ENCODE measurements around the gene PCNX2.
A peak's percentile ranks its signal among the peaks of the same experiment; 100 is the strongest.
"Not testable (repeated sequence)": the region's sequence is repeated elsewhere in the genome, so short reads cannot be mapped to it uniquely, and the experiment has no call there.

PCNX2 gene

DNA sequence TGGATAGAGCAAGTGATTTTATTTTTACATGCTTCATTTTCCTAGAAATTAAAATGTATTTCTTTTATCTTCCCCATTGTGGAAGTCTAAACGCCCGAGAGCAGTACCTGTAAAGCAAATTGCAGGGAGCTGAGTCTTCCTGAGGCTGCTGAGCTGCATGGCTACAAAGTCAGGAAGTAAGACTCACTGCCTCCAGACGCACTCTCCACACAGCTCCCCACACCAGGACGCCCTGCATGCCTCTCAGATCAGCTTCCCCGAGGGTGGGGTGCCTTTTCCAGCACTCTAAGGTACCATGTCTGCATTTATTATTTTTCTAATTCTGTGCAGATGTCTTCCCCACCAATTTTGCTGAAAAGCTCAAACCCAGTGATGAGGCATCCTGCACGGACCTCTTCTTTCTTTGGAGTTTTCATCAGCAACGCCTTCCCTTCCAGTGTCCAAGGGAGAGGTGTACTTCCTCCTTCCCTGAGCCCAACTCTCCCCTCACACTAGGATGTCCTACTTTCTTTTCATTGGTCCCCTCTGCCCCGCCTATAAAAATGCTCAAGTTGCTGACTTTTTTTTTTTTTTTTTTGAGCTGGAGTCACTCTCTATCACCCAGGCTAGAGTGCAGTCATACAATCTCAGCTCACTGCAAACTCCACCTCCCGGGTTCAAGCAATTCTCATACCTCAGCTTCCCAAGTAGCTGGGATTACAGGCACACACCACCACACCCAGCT, 114.7 kb downstream of the PCNX2 start:
- Histone ChIP-seq H3K27me3 (replicated peaks) (no peaks in the 10 kb centered on the region), H3K27ac (no peak overlapping the region), H3K36me3 (replicated peaks) (peaks cover 14% of the 10 kb centered on the region), H3K4me3 (ENCODE audit: low read depth, low read length) (no peak overlapping the region)
- peak; percentile 13 for DNase-seq
- in situ Hi-C loops (cut with HindIII; ENCODE audit: low pct_ligation_motif_present, low sequenced_read_pairs), result no loop called here
- TF ChIP-seq, protein P1, sequence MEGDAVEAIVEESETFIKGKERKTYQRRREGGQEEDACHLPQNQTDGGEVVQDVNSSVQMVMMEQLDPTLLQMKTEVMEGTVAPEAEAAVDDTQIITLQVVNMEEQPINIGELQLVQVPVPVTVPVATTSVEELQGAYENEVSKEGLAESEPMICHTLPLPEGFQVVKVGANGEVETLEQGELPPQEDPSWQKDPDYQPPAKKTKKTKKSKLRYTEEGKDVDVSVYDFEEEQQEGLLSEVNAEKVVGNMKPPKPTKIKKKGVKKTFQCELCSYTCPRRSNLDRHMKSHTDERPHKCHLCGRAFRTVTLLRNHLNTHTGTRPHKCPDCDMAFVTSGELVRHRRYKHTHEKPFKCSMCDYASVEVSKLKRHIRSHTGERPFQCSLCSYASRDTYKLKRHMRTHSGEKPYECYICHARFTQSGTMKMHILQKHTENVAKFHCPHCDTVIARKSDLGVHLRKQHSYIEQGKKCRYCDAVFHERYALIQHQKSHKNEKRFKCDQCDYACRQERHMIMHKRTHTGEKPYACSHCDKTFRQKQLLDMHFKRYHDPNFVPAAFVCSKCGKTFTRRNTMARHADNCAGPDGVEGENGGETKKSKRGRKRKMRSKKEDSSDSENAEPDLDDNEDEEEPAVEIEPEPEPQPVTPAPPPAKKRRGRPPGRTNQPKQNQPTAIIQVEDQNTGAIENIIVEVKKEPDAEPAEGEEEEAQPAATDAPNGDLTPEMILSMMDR (IDR thresholded peaks at IDR 0.05; ENCODE audit: low read depth, low read length, missing control alignments), result no peak

DNA sequence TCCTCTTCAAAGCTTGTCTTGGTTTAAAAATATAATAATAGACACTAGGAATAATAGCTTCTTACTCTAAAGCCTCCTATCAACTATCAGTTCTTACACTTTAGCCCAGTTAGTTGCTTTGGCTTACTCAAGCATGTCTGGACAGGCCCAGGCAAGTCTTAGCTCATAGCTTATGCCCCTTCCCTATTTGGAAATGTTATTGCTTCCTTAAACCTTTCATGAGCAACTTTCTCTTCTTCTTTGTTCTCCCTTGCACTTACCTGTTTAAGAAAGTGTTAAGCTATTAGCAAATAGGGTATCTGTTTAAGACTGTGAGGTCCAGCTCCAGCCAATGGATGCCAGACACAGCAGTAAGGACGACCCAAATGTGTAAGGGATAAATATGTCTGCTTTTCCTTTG, 115.9 kb downstream of the PCNX2 start:
- H3K27me3 ChIP-seq (replicated peaks); in situ Hi-C loops (cut with HindIII; ENCODE audit: low pct_ligation_motif_present, low sequenced_read_pairs); H3K27ac ChIP-seq; H3K4me3 ChIP-seq (ENCODE audit: low read depth, low read length): not testable (repeated sequence)
- DNase-seq, result peak; percentile 9
- peaks cover 15% of the 10 kb centered on the region for H3K36me3 ChIP-seq (replicated peaks)

DNA sequence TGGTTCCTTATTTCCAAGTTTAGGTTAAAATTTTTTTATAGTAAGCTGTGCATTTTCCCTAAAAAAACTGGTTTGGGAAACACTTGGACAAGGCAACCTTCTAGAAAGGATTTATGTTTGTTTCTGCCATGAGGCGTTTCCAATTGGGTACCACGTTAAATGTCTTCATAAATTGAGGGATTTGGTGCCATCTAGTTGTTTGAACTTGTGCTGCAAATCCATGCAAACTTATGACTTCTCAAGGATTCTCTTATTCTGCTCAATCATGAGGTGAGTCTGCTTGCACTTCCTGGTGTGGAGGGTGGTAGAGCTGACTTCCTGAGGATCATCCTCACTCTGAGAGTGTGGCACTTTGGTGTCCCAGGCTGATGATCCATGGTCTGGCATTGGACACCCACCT, 123.3 kb downstream of the PCNX2 start:
- H3K27me3 ChIP-seq (replicated peaks), result no peaks in the 10 kb centered on the region
- no peak overlapping the region for H3K27ac ChIP-seq
- H3K36me3 ChIP-seq (replicated peaks), result peaks cover 9% of the 10 kb centered on the region
- no peak overlapping the region for H3K4me3 ChIP-seq (ENCODE audit: low read depth, low read length)
- DNase-seq, result peak; percentile 36
- TF ChIP-seq, protein P1 (IDR thresholded peaks at IDR 0.05; ENCODE audit: low read depth, low read length, missing control alignments), result peak; percentile 40
- in situ Hi-C loops (cut with HindIII; ENCODE audit: low pct_ligation_motif_present, low sequenced_read_pairs), result no loop called here

DNA sequence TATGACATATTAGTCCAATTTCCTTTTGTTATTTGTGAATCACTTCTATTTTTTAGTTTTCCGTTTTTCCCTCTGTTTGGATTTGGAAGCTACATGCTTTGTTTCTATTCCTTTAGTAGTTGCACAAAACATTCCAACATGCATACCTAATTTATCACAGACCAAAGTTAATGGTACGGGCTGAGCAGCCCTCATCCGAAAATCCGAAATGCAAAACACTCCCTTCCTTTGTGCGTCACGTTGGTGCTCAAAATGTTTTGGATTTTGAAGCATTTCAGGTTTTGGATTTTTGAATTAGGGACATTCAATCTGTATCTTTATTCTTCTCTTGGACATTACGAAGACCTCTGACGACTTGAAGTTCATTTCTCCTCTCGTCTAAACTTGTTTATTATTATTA, 124.8 kb downstream of the PCNX2 start:
- Histone ChIP-seq H3K27me3 (replicated peaks) (no peaks in the 10 kb centered on the region), H3K36me3 (replicated peaks) (peaks cover under 1% of the 10 kb centered on the region), H3K4me3 (ENCODE audit: low read depth, low read length) (no peak overlapping the region), H3K27ac (no peak overlapping the region)
- in situ Hi-C loops (cut with HindIII; ENCODE audit: low pct_ligation_motif_present, low sequenced_read_pairs), result no loop called here
- TF ChIP-seq, protein P1 (IDR thresholded peaks at IDR 0.05; ENCODE audit: low read depth, low read length, missing control alignments), result no peak
- no peak for DNase-seq

DNA sequence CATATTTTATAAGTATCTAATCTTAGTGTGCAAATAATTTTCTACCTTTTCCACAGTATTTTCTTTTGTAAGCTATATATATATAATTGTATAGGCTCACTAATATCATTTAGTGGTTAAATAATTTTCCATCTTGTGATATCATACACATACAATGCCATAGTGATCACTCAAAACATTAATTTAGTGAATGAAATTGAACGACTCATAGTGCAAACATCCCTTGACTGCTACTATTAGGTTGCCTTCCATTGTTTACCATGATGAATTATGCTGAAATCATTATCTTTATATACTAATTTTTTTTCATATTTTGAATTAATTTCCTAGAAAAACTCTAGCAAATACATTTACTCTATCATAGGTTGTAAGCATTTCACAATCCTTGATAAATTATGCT, 127.1 kb downstream of the PCNX2 start:
- Histone ChIP-seq H3K27ac (no peak overlapping the region), H3K27me3 (replicated peaks) (no peaks in the 10 kb centered on the region), H3K4me3 (ENCODE audit: low read depth, low read length) (no peak overlapping the region), H3K36me3 (replicated peaks) (no peaks in the 10 kb centered on the region)
- no peak for DNase-seq
- TF ChIP-seq, protein P1 (IDR thresholded peaks at IDR 0.05; ENCODE audit: low read depth, low read length, missing control alignments), result no peak
- in situ Hi-C loops (cut with HindIII; ENCODE audit: low pct_ligation_motif_present, low sequenced_read_pairs), result no loop called here

DNA sequence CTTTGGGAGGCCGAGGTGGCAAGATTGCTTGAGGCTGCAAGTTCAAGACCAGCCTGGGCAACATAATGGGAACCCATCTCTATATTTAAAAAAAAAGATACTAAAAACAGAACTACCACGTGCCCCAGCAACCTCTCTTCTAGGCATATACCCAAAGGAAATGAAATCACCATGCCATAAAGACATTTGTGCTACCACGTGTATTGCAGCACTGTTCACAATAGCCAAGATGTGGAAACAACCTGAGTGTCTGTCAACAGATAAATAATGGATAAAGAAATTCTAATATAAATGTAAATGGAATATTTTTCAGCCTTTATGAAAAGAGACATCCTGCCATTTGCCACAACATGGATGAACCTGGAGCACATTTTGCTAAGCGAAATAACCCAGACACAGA, 128.6 kb downstream of the PCNX2 start:
- TF ChIP-seq, protein P1 (IDR thresholded peaks at IDR 0.05; ENCODE audit: low read depth, low read length, missing control alignments), result no peak
- in situ Hi-C loops (cut with HindIII; ENCODE audit: low pct_ligation_motif_present, low sequenced_read_pairs), result no loop called here
- no peaks in the 10 kb centered on the region for H3K36me3 ChIP-seq (replicated peaks)

More for the DNA sequence above, 128.6 kb downstream of the PCNX2 start:
- DNase-seq, result no peak
- Histone ChIP-seq H3K27ac (no peak overlapping the region), H3K4me3 (ENCODE audit: low read depth, low read length) (no peak overlapping the region), H3K27me3 (replicated peaks) (no peaks in the 10 kb centered on the region)
